GM12891 (cell line): ENCODE measurements around the gene RHBDD2.

Experiments used
- PAX5 ChIP-seq: IDR thresholded peaks from 2 replicates; pipeline ENCODE4 v1.6.1; 2011; ENCODE audit warnings: low read length, moderate library complexity, mild to moderate bottlenecking; ENCODE audit not compliant: insufficient read depth, severe bottlenecking
- POLR2A ChIP-seq: IDR thresholded peaks from 2 replicates; pipeline ENCODE4 v1.6.1; 2011; ENCODE audit warnings: low read depth, low read length, control low read depth
- POLR2AphosphoS5 ChIP-seq: IDR thresholded peaks from 2 replicates; pipeline ENCODE4 v1.6.1; 2011; ENCODE audit warnings: low read depth, low read length, control low read depth
- TAF1 ChIP-seq: IDR thresholded peaks from 2 replicates; pipeline ENCODE4 v1.6.1; 2011; ENCODE audit warnings: low read depth, low read length, control low read depth

DNA sequence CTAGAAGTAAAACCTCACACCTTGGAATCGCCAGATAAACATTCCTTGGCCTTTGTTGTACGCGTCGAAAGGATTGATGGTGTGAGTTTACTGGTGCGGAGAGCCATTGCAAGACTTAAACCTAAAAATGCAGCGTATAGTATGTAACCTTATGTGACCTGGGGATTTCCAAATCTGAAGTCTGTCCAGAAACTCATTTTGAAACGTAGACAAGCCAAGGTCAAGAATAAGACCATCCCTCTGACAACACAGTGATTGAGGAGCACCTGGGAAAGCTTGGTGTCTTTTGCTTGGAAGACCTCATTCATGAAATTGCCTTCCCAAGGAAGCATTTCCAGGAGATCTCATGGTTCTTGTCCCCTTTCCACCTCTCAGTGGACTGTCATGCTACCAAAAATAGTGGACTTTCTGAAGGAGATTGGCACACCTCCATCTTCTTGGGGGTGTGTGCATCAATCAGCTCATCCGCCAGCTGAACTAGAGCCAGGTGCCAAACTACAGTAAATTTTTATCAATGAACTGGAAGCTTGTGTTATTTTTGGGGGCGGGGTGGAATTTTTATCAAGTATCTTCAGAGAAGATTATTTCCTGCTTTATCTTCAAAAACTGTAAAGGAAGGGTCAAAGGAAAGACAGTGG, 44.3 kb downstream of the RHBDD2 start:
- TF ChIP-seq TAF1 (no peak), POLR2AphosphoS5 (no peak), POLR2A (no peak), PAX5 (no peak)
